HG03378 (cell line): Measurements from ENCODE around the gene ANKRD39.
"Not testable (repeated sequence)": the region's sequence is repeated elsewhere in the genome, so short reads cannot be mapped to it uniquely, and the experiment has no call there.

Source experiments
- ATAC-seq: cut with Tn5 transposase; IDR thresholded peaks from one replicate; pipeline ENCODE4 v1.9.1; 2021; ENCODE audit warnings: mild to moderate bottlenecking, moderate library complexity; ENCODE audit not compliant: unreplicated experiment

Gene ANKRD39

DNA sequence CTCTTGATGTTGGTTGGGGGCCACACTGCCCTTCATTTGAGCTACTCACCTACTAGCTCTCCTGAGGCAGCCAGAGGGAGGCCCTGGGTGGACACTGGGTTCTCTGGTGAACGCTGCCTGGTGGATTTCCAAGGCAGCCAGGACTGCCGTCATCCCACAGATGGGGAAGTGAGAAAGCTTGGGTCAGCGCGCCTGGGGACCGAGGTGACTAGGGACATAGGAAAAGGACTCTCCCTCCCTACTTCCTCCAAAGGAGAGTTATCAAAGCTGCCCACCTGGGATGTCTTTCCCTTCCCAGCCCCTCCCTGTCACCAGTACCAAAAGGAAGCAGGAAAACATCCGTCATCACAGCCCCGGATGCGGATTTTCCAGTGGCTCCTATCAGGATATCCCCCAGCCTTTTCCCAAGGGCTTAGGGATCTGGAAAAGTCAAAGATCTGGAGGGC is 15.9 kb upstream of the ANKRD39 start:
- ATAC-seq: no peak

- no peak for ATAC-seq
Measured at GRCh38 chr2:96872591-96873349, 15.0 kb upstream of the ANKRD39 start.

GRCh38 chr2:96870626-96871255 is 12.9 kb upstream of the ANKRD39 start:
- ATAC-seq: no peak

DNA sequence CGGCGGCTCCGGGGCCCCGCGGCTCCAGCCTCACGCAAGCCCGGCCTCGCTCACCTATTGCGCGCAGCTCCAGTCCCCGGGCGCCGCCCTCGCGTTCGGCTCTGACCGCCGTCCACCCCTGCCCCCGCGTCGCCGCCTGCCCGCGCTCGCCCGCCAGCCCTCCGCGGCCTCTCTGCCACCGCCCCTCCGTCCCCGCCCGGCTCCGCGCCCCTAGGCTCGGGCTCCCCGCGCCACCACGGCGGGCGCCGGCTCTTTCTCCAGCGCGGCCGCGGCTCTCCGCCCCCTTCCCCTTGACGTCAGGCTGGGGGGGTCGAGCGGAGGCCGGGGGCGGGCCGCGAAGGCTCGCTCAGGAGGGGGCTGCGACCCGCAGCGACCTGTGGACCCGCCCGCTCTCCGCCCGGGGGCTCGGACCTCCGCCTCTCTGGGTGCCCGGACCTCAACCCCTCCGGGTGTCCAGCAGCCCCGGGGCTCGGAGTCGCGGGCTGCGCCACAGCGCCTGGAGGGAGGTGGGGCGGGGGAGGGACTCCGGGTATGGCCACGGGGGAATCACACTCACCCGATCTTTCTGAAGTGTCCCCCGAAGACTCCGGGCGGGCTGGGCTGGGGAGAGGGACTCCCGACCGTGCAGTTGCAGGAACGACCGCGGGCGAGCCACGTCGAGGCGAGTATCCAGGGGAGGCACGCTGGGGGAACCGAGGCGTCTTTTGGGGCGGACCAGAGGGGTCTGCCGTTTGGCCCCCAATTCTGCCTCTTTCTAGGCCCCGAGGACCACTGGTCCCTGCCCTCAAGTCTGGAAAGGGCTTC is 12.2 kb upstream of the ANKRD39 start, which contains the start of gene SEMA4C:
Gene SEMA4C (minus strand): TSS at position 259 of the 804 bp plus-strand sequence. CDS start 2,194 bp downstream, outside the sequence.
- no peak for ATAC-seq

GRCh38 chr2:96869281-96869821 is 11.5 kb upstream of the ANKRD39 start:
- no peak for ATAC-seq

DNA sequence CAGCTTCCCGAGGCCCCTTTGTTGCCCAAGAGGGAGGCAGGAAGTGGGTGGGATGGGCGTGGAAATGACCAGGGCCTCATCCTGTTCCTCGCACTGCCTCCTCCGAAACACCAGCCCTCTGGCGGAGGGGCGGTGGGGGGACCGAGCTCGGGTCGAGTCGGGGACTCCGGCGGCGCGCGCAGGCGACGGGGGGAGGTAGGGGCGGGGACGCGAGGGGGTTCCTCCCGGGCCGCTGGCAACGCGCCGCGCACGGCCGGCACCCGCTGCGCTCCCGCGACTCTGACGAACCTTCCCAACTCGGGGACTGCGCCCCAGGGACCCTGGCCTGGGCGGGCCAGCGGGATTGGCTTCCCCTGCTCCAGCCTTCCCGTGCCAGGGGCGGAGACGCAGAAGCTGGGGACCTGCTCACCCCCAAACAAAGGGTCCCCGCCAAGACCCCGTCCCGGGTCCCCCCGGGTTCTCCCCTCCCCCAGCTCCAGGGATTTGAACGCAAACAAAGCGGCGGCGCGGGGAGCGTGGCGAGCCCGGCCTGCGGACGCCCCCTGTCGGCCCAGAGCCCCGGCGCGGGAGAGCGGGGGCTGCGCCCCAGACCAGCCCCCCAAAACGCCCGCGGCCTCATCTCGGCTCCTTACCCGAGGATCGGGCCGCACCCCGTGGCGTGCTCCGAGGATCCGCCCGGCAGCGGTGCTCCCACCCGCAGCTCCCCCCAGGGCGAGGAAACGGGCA is 10.9 kb upstream of the ANKRD39 start:
- no peak for ATAC-seq

GRCh38 chr2:96867756-96868554 is 10.1 kb upstream of the ANKRD39 start:
- ATAC-seq: no peak

DNA sequence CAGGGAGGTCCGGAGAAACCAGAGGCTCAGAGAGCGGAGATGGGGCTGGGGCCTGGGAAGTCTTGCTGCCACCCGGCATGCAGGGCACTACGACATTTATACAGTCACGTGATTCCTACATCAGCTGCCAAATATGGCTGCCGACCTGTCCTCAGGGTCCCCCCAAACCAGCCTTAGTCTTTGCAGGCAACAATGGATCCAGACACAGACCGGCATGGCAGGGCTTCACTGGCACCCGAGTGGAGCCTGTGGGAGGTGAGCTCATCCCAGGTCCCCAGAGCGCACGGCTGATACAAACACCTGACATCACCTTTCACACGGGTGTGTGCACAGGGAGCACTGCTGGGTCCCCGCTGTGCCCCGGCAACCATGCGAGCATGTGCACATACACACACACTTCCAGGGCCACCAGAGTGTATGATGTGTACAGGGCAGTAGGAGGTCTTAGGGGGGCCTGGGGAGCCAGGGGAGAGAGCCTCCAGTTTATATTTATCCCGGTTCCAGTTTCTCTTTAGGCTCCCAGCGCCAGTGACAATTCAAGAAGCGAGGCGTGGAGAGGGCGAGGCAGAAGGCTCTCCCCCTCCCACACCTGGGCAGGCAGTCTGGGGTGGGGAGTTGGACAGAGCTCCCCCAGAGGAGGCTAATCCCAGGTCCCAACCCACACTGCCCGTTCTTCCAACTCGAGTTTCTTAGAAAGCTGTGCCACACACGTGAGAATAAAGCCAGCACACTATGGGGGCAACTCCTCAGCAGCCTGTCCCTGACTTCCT is 9.4 kb upstream of the ANKRD39 start:
- no peak for ATAC-seq

GRCh38 chr2:96866586-96866985 is 8.8 kb upstream of the ANKRD39 start:
- no peak for ATAC-seq

DNA sequence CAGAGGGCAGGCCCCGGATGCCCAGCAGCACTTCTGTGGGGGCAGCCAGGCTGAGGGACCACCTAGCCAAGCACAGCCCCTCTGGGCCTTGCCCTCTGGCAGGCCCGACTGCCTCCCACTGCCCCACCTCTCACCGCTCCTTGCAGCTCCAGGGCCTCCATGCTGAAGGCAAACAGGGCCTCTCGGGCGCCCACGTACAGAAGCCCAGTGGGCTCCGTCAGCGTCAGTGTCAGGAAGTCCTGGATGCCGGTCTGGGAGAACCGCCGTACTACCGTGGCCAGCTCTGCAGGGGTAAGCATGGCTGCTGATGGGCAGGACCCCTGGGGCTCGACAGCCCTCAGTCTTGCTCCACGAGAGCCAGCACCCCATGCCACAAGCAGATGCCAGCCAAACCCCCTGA is 8.3 kb upstream of the ANKRD39 start:
- no peak for ATAC-seq

- no peak for ATAC-seq
Measured at GRCh38 chr2:96865654-96866053, 7.8 kb upstream of the ANKRD39 start.

- no peak for ATAC-seq
Measured at GRCh38 chr2:96864343-96865091, 6.7 kb upstream of the ANKRD39 start.

GRCh38 chr2:96863575-96864342 is 5.9 kb upstream of the ANKRD39 start:
- ATAC-seq: no peak

DNA sequence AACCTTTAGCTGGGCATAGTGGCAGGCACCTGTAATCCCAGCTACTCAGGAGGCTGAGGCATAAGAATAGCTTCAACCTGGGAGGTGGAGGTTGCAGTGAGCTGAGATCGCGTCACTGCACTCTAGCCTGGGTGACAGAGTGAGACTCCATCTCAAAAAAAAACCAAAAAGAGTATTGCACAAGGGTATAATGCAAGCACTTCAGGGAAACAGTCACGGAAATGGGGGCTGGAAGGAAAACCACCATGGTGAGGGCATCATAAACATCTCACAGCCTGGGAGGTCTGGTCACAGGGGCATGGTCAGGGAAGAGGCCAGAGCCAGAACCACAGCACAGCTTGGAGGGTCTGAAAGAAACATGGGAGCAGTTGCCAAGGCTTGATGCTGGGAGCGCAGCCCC is 5.2 kb upstream of the ANKRD39 start:
- ATAC-seq: not testable (repeated sequence)

GRCh38 chr2:96861074-96861473 is 3.3 kb upstream of the ANKRD39 start:
- no peak for ATAC-seq

DNA sequence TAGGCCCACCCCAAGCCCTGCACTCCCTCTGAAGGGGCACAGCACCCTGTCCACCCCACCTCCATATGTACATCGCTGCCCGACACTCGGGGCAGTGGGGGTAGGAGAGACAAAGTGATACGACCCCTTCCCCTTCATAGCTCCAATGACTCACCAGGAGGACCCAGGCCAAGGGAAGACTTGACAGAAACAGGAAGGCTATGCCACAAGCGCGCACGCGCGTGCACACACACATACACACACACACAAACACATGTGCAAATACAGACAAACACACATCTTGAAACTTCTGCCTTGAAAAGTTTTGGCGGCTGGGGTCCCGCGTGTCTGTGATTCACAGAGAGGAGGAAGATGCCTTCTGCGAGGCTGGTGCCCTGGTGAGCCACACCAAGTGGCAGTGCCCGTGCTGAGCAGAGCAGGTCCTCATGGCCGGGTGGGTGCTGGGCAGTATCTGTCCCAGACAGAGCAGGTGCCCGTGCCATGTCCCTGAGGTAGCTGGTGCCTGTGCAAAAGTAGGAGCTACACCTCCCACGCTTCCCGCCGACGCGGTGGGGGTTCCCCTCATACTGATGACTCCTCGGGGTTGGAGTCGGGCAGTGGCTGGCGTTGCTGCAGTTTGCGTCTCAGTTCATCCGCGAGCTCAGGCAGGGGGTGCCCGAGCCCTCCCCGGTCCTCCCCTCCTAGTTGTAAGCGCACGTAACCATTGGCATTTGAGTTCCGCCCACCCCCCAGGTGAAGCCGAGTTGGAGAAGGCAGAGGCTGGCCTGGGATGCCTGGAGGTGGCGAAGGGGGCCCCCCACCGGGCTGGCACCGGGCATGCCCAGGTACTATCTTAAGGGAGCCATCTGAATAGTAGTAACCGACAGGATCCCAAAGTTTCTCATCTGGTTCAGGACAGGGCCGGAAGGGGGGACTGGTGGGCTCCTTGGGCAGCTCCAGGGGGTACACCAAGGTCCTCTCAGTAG is 2.5 kb upstream of the ANKRD39 start:
- no peak for ATAC-seq
